Thyroid gland (tissue), 4 donors: ENCODE data around the gene PHOX2A.

Experiments used
- CTCF ChIP-seq, 6 experiments: fragments of 200-600 bp in 3 of 6; fragments of 450-650 bp in 3 of 6; sonication (generic) in 3 of 6; IDR thresholded peaks; one replicate each; pipeline ENCODE4 v1.5.1; 2016 to 2019; ENCODE audit warnings: antibody characterized with exemption in 6 of 6, mild to moderate bottlenecking in 2 of 6, inconsistent platforms in 1 of 6, moderate library complexity in 1 of 6
- POLR2A ChIP-seq, 2 donors: fragments of 450-650 bp; IDR thresholded peaks; one replicate each; pipeline ENCODE4 v1.6.1; 2017; ENCODE audit warnings: antibody characterized with exemption in 2 of 2, mild to moderate bottlenecking in 2 of 2, moderate library complexity in 1 of 2

- TF ChIP-seq CTCF (IDR thresholded peaks at IDR 0.05) (no peak), POLR2A (IDR thresholded peaks at IDR 0.05) (no peak)
Measured at GRCh38 chr11:72241291-72241781, 2.6 kb downstream of the PHOX2A start.
